Astrocyte of the hippocampus (primary cell): Measurements from ENCODE around the gene TUNAR.
A peak's percentile ranks its signal among the peaks of the same experiment; 100 is the strongest.
"Not testable (repeated sequence)": the region's sequence is repeated elsewhere in the genome, so short reads cannot be mapped to it uniquely, and the experiment has no call there.

Source experiments
- DNase-seq: peaks from one replicate; pipeline ENCODE4 v3.0.0; 2011; ENCODE audit warnings: low read depth, low spot score

TUNAR gene

GRCh38 chr14:95915330-95915729 lies 38.7 kb downstream of the TUNAR start:
- DNase-seq, result no peak

GRCh38 chr14:95918466-95918865 lies 41.8 kb downstream of the TUNAR start:
- DNase-seq, result no peak

GRCh38 chr14:95920769-95921438 lies 44.3 kb downstream of the TUNAR start:
- no peak for DNase-seq

GRCh38 chr14:95922080-95922479 lies 45.4 kb downstream of the TUNAR start:
- no peak for DNase-seq

- no peak for DNase-seq
Measured at GRCh38 chr14:95928751-95929150, 52.1 kb downstream of the TUNAR start.

- no peak for DNase-seq
Measured at GRCh38 chr14:95931384-95931783, 54.8 kb downstream of the TUNAR start.

- DNase-seq, result peak; percentile 75
Measured at GRCh38 chr14:95935228-95935822, 58.7 kb downstream of the TUNAR start.

- no peak for DNase-seq
Measured at GRCh38 chr14:95936041-95936440, 59.4 kb downstream of the TUNAR start.

- no peak for DNase-seq
Measured at GRCh38 chr14:95939335-95939734, 62.7 kb downstream of the TUNAR start.

- DNase-seq, result no peak
Measured at GRCh38 chr14:95941897-95942296, 65.3 kb downstream of the TUNAR start.

GRCh38 chr14:95943699-95944098 lies 67.1 kb downstream of the TUNAR start:
- DNase-seq, result peak; percentile 26

- DNase-seq, result no peak
Measured at GRCh38 chr14:95944462-95944861, 67.8 kb downstream of the TUNAR start.

- peak; percentile 7 for DNase-seq
Measured at GRCh38 chr14:95946867-95947266, 70.2 kb downstream of the TUNAR start.

- DNase-seq, result peak; percentile 73
Measured at GRCh38 chr14:95948558-95948981, 71.9 kb downstream of the TUNAR start.

GRCh38 chr14:95951359-95951758 lies 74.7 kb downstream of the TUNAR start:
- DNase-seq, result no peak

GRCh38 chr14:95953111-95953724 lies 76.6 kb downstream of the TUNAR start:
- DNase-seq, result peak; percentile 58

GRCh38 chr14:95956601-95957460 lies 80.2 kb downstream of the TUNAR start:
- DNase-seq, result no peak

- no peak for DNase-seq
Measured at GRCh38 chr14:95958105-95958504, 81.5 kb downstream of the TUNAR start.

- DNase-seq, result no peak
Measured at GRCh38 chr14:95959317-95959716, 82.7 kb downstream of the TUNAR start.

- peak; percentile 47 for DNase-seq
Measured at GRCh38 chr14:95961481-95961880, 84.8 kb downstream of the TUNAR start.

GRCh38 chr14:95964901-95965300 lies 88.3 kb downstream of the TUNAR start:
- DNase-seq, result no peak

GRCh38 chr14:95968048-95968447 lies 91.4 kb downstream of the TUNAR start:
- not testable (repeated sequence) for DNase-seq
